ENCODE data around the gene LIMS2.

Gene LIMS2

DNA sequence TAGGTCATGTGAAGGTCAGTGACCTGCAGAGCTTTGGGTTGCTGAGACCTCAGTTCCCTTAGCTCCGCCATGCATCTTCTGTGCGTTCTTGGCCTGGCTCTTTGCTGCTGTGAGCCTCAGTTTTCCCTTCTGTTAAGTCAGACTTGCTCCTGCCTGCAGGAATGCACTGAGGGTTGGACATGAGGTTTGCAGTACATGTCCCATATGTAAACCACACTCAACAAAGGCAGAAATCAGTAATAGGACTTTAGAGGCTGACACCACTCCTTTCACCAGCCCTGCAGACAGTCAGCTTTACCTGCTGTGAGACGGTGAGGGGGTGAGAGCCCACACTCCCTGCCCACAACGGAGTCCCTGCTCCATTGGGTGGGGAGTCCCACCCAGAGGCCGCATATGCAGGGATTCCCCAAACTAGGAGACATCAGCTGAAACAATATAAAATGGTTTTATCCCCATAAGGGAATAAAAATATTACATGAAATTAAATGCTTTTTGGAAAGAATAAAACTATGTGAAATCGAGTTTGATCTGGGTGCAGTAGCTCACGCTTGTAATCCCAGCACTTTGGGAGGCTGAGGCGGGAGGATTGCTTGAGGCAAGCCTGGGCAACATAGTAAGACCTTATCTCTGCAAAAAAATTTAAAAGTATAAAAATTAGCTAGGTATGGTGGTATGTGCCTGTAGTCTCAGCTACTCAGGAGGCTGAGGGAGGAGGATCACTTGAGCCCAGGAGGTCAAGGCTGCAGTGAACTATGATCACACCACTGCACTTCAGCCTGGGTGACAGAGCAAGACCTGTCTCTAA, 84.7 kb downstream of the LIMS2 start:
- no peak overlapping the region for H2AFZ ChIP-seq (ENCODE audit: insufficient read depth, low read length, poor library complexity)
- H3K18ac ChIP-seq (ENCODE audit: low read length), result no peak overlapping the region
- no peak overlapping the region for H3K4me2 ChIP-seq (ENCODE audit: low read length)
- H3K23ac ChIP-seq (ENCODE audit: low read length), result no peak overlapping the region
- no peaks in the 10 kb centered on the region for H3K4me1 ChIP-seq (ENCODE audit: control insufficient read depth in 1 of 2, insufficient read depth in 2 of 2, low read length in 2 of 2)
- no CpG with 5 or more reads among the region's 8 CpGs for WGBS (ENCODE audit: extremely low coverage, insufficient coverage, insufficient read length)
- H3K14ac ChIP-seq (ENCODE audit: low read length), result no peak overlapping the region
- no peak overlapping the region for H3K9ac ChIP-seq (ENCODE audit: low read length)
- H4K91ac ChIP-seq (ENCODE audit: low read depth, low read length), result no peak overlapping the region
- no peak overlapping the region for H2BK120ac ChIP-seq (ENCODE audit: insufficient read depth, low read length, poor library complexity)
- H3K4ac ChIP-seq (ENCODE audit: low read depth, low read length), result no peak overlapping the region
- no peak overlapping the region for H3K27ac ChIP-seq (ENCODE audit: low read depth, low read length)
- H3K36me3 ChIP-seq (ENCODE audit: control insufficient read depth in 1 of 2, insufficient read depth in 2 of 2, low read length in 2 of 2), result no peaks in the 10 kb centered on the region
- no peak overlapping the region for H3K4me3 ChIP-seq (ENCODE audit: low read depth, low read length)
- peak; percentile 61 to 80 for DNase-seq
- no peaks in the 10 kb centered on the region for H3K79me2 ChIP-seq (ENCODE audit: control insufficient read depth, insufficient read depth, low read length, poor library complexity)
- H4K8ac ChIP-seq (ENCODE audit: low read depth, low read length), result no peak overlapping the region
- no peaks in the 10 kb centered on the region for H3K27me3 ChIP-seq (ENCODE audit: insufficient read depth, low read length)
- peaks cover 5% of the 10 kb centered on the region for H3K9me3 ChIP-seq (ENCODE audit: insufficient read depth, low read depth, low read length)
- H2BK12ac ChIP-seq (ENCODE audit: low read length), result no peak overlapping the region
- H2BK5ac ChIP-seq (ENCODE audit: low read depth, low read length, poor library complexity), result no peak overlapping the region
- H4K12ac ChIP-seq (ENCODE audit: low read depth, low read length), result no peak overlapping the region
- no peak overlapping the region for H2AK5ac ChIP-seq (ENCODE audit: low read length)
- no peaks in the 10 kb centered on the region for H3K79me1 ChIP-seq (ENCODE audit: low read length)

DNA sequence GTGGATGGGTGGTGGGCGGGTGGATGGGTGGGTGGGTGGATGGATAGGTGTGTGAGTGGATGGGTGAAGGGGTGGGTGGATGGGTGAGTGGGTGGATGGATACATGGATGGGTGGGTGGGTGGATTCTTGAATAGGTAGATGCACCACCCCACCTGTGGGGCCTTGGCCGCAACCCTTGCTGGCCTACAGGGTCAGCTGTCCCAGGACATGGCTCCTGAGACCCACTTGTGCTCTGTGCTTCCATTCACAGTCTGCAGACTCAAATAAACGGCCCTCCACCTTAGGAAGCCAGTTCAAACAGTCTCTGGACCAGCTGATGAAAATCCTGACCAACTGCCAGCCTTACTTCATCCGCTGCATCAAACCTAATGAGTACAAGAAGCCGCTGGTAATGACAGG, 85.5 kb downstream of the LIMS2 start:
- Histone ChIP-seq H2AFZ (ENCODE audit: insufficient read depth, low read length, poor library complexity) (no peak overlapping the region), H3K79me1 (ENCODE audit: low read length) (no peaks in the 10 kb centered on the region), H3K9me3 (ENCODE audit: insufficient read depth, low read depth, low read length) (peaks cover 5% of the 10 kb centered on the region), H4K91ac (ENCODE audit: low read depth, low read length) (no peak overlapping the region), H3K23ac (ENCODE audit: low read length) (no peak overlapping the region), H3K4me2 (ENCODE audit: low read length) (no peak overlapping the region), H2BK5ac (ENCODE audit: low read depth, low read length, poor library complexity) (no peak overlapping the region), H3K18ac (ENCODE audit: low read length) (no peak overlapping the region), H3K4me3 (ENCODE audit: low read depth, low read length) (no peak overlapping the region), H3K36me3 (ENCODE audit: control insufficient read depth in 1 of 2, insufficient read depth in 2 of 2, low read length in 2 of 2) (no peaks in the 10 kb centered on the region), H3K79me2 (ENCODE audit: control insufficient read depth, insufficient read depth, low read length, poor library complexity) (no peaks in the 10 kb centered on the region), H4K8ac (ENCODE audit: low read depth, low read length) (no peak overlapping the region), H2BK120ac (ENCODE audit: insufficient read depth, low read length, poor library complexity) (no peak overlapping the region), H3K14ac (ENCODE audit: low read length) (no peak overlapping the region), H3K27me3 (ENCODE audit: insufficient read depth, low read length) (no peaks in the 10 kb centered on the region), H3K27ac (ENCODE audit: low read depth, low read length) (no peak overlapping the region), H3K4me1 (ENCODE audit: control insufficient read depth in 1 of 2, insufficient read depth in 2 of 2, low read length in 2 of 2) (no peaks in the 10 kb centered on the region), H2BK12ac (ENCODE audit: low read length) (no peak overlapping the region), H3K9ac (ENCODE audit: low read length) (no peak overlapping the region), H4K12ac (ENCODE audit: low read depth, low read length) (no peak overlapping the region), H2AK5ac (ENCODE audit: low read length) (no peak overlapping the region), H3K4ac (ENCODE audit: low read depth, low read length) (no peak overlapping the region)
- no peak for DNase-seq
- WGBS (ENCODE audit: extremely low coverage, insufficient coverage, insufficient read length), result no CpG with 5 or more reads among the region's 5 CpGs

DNA sequence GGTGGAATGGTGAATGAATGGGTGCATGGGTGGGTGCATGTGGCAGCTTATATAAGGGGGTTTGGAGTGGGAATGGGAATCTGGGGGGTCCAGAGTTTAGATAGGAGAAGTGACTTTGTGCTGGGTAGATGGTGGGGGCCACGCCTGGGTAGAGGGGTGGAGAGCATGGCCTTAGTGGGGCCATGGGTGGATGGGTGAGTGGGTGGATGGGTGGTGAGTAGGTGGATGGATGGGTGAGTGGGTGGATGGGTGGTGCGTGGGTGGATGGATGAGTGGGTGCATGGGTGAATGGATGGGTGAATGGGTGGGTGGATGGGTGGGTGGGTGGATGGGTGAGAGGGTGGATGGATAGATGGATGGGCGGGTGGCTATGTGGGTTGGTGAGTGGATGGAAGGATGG, 86.0 kb downstream of the LIMS2 start:
- H3K23ac ChIP-seq (ENCODE audit: low read length), result no peak overlapping the region
- no peak overlapping the region for H2BK12ac ChIP-seq (ENCODE audit: low read length)
- H4K91ac ChIP-seq (ENCODE audit: low read depth, low read length), result no peak overlapping the region
- peaks cover 5% of the 10 kb centered on the region for H3K9me3 ChIP-seq (ENCODE audit: insufficient read depth, low read depth, low read length)
- no peak overlapping the region for H3K4ac ChIP-seq (ENCODE audit: low read depth, low read length)
- no peaks in the 10 kb centered on the region for H3K36me3 ChIP-seq (ENCODE audit: control insufficient read depth in 1 of 2, insufficient read depth in 2 of 2, low read length in 2 of 2)
- no peak overlapping the region for H3K27ac ChIP-seq (ENCODE audit: low read depth, low read length)
- H2AFZ ChIP-seq (ENCODE audit: insufficient read depth, low read length, poor library complexity), result no peak overlapping the region
- H2BK120ac ChIP-seq (ENCODE audit: insufficient read depth, low read length, poor library complexity), result no peak overlapping the region
- H3K4me3 ChIP-seq (ENCODE audit: low read depth, low read length), result no peak overlapping the region
- H2AK5ac ChIP-seq (ENCODE audit: low read length), result no peak overlapping the region
- no peak overlapping the region for H3K9ac ChIP-seq (ENCODE audit: low read length)
- H3K79me1 ChIP-seq (ENCODE audit: low read length), result no peaks in the 10 kb centered on the region
- no peak overlapping the region for H3K18ac ChIP-seq (ENCODE audit: low read length)
- H4K8ac ChIP-seq (ENCODE audit: low read depth, low read length), result no peak overlapping the region
- H3K79me2 ChIP-seq (ENCODE audit: control insufficient read depth, insufficient read depth, low read length, poor library complexity), result no peaks in the 10 kb centered on the region
- H3K27me3 ChIP-seq (ENCODE audit: insufficient read depth, low read length), result no peaks in the 10 kb centered on the region
- no CpG with 5 or more reads among the region's 3 CpGs for WGBS (ENCODE audit: extremely low coverage, insufficient coverage, insufficient read length)
- H4K12ac ChIP-seq (ENCODE audit: low read depth, low read length), result no peak overlapping the region
- H2BK5ac ChIP-seq (ENCODE audit: low read depth, low read length, poor library complexity), result no peak overlapping the region
- H3K4me1 ChIP-seq (ENCODE audit: control insufficient read depth in 1 of 2, insufficient read depth in 2 of 2, low read length in 2 of 2), result no peaks in the 10 kb centered on the region
- DNase-seq, result no peak
- H3K4me2 ChIP-seq (ENCODE audit: low read length), result no peak overlapping the region
- no peak overlapping the region for H3K14ac ChIP-seq (ENCODE audit: low read length)

Measured in trophoblast cell (in vitro differentiated cells and primary cell).